Adrenal gland (tissue), 12 donors: ENCODE data around the gene MTF2. TPM values are rescaled to one million over a fixed set of nuclear protein-coding genes. Genes with fewer than 3 reads are reported as not detected.

Experiments used
- DNase-seq, 7 donors: peaks; one replicate each; pipeline ENCODE4 v3.0.0-alpha.2; 2019 to 2020
- H3K27ac ChIP-seq, 5 donors: fragments of 200-600 bp; sonication (generic) in 4 of 5; 1 replicate in 3 of 5; 2 replicates in 2 of 5; pipeline versions ENCODE4 v1.5.1 to v1.8.0; 2016 to 2020; ENCODE audit warnings: mild to moderate bottlenecking in 1 of 5
- H3K27me3 ChIP-seq: fragments of 200-600 bp; 2 replicates; pipeline ENCODE4 v1.8.0; 2021
- H3K36me3 ChIP-seq, 2 donors: fragments of 200-600 bp; replicated peaks in 1 of 2; 1 replicate in 1 of 2; 2 replicates in 1 of 2; pipeline versions ENCODE4 v1.5.1 to v1.8.0; 2018 to 2022
- H3K4me1 ChIP-seq, 2 donors: fragments of 200-600 bp; replicated peaks in 1 of 2; 1 replicate in 1 of 2; 2 replicates in 1 of 2; pipeline versions ENCODE4 v1.5.1 to v1.8.0; 2018 to 2021
- H3K4me3 ChIP-seq, 4 donors: fragments of 200-600 bp; sonication (generic) in 3 of 4; one replicate each; pipeline ENCODE4 v1.5.1; 2016 to 2018
- H3K9me3 ChIP-seq, 3 donors: fragments of 200-600 bp; sonication (generic) in 1 of 3; replicated peaks in 1 of 3; 1 replicate in 2 of 3; 2 replicates in 1 of 3; pipeline versions ENCODE4 v1.5.1 to v1.8.0; 2016 to 2021
- POLR2A ChIP-seq, 2 donors: fragments of 450-650 bp; IDR thresholded peaks; one replicate each; pipeline ENCODE4 v1.6.1; 2017; ENCODE audit warnings: antibody characterized with exemption in 2 of 2, mild to moderate bottlenecking in 2 of 2, moderate library complexity in 1 of 2
- WGBS, 4 donors: extraction: QIAGEN DNeasy Blood & Tissue Kit in 2 of 4; methylation state at CpG; one replicate each; pipeline versions ENCODE4 v1.1.5 to v1.1.7; 2013 to 2017; 5-methylcytosine and 5-hydroxymethylcytosine counted together
- intact Hi-C, 2 donors: fragments of 100-400 bp; cut with DNase I; formaldehyde crosslinking; loops; one replicate each; pipeline versions ENCODE4 v1.14.1 to v1.15.0; 2022 to 2023
- polyA plus RNA-seq, 3 donors: library from polyadenylated mRNA; stranded (reverse); fragments of 200-250 nt in 2 of 3; fragments of 350-450 nt in 1 of 3; fragmentation: Illumina TruSeq in 1 of 3; extraction: RNeasy Lipid Tissue Mini Kit (QIAGEN cat#74804) in 1 of 3; gene quantifications; one replicate each; pipeline ENCODE4 v1.2.3, GENCODE V29; 2013 to 2014
- total RNA-seq, 9 donors: library from RNA; depleted of rRNA in 4 of 9; stranded (reverse); fragments of >200 nt in 4 of 9; fragments of 120-200 nt in 1 of 9; fragmentation: NEBNext Ultra II Directional in 1 of 9; extraction: Animal tissue kit (Norgen Biotek cat#: 25700) in 1 of 9; gene quantifications; one replicate each; pipeline versions ENCODE4 v1.1.0 to v1.2.4, GENCODE V29; 2013 to 2023
- TF ChIP-seq, protein P1 (sequence below), 6 experiments: fragments of 450-650 bp in 4 of 6; fragments of 200-600 bp in 2 of 6; sonication (generic) in 1 of 6; IDR thresholded peaks; 1 replicate in 5 of 6; 2 replicates in 1 of 6; pipeline versions ENCODE4 v1.5.1 to v1.8.0; 2016 to 2021; ENCODE audit warnings: antibody characterized with exemption in 6 of 6, mild to moderate bottlenecking in 2 of 6, moderate library complexity in 1 of 6
- donor health status: healthy with polysubstance abuse.
- donor health status: Bipolar disorder and iron deficiency.
- donor health status: DM: yes; HTN: yes; CAD: no.
- donor health status: DM: no; HTN: no; CAD: no.
- donor health status: DM: no; HTN: no; CAD: no.
- donor health status: DM: yes; HTN: yes; CAD: no.

Gene MTF2
- total and polyA plus RNA-seq, 12 donors = 4.6 to 62.7 (median 20.9) TPM

DNA sequence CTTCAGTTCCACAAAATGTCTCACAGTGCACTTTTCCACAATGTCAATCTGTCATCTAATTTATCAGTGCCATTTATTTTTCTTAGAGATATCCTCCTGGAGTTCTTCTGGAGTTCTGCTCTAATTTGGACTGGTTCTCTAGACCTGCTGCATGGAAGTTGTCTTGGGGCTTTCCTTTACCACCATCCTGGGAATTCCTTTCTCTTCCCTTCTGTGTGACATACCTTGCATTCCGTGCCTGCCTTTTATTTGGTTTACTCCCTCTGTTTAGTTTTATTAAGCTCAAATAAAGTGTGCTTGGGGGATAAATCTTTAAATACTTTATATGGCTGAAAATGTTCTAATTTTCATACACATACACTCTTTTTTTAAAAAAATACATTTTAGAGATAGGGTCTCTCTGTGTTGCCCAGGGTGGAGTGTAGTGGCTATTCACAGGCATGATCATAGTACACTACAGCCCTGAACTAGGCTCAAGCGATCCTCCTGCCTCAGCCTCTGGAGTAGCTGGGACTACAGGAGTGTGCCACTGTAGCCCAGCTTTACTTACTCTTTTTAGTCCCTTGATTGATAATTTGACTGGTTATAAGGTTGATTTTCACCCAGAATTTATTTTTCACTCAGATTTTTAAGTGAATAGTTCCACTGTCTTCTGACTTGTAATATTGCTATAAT is 14.4 kb downstream of the MTF2 start:
- H3K36me3 ChIP-seq = no peaks in the 10 kb centered on the region
- no peak for DNase-seq
- no peaks in the 10 kb centered on the region for H3K27me3 ChIP-seq
- intact Hi-C loops = no loop called here
- no peaks in the 10 kb centered on the region for H3K9me3 ChIP-seq
- 82 to 88% (median 84%) methylated on average over 2 of the region's 2 CpGs for WGBS, 4 donors
- peaks cover 5 to 27% of the 10 kb centered on the region in 2 donors for H3K4me1 ChIP-seq
- TF ChIP-seq, protein P1, sequence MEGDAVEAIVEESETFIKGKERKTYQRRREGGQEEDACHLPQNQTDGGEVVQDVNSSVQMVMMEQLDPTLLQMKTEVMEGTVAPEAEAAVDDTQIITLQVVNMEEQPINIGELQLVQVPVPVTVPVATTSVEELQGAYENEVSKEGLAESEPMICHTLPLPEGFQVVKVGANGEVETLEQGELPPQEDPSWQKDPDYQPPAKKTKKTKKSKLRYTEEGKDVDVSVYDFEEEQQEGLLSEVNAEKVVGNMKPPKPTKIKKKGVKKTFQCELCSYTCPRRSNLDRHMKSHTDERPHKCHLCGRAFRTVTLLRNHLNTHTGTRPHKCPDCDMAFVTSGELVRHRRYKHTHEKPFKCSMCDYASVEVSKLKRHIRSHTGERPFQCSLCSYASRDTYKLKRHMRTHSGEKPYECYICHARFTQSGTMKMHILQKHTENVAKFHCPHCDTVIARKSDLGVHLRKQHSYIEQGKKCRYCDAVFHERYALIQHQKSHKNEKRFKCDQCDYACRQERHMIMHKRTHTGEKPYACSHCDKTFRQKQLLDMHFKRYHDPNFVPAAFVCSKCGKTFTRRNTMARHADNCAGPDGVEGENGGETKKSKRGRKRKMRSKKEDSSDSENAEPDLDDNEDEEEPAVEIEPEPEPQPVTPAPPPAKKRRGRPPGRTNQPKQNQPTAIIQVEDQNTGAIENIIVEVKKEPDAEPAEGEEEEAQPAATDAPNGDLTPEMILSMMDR (IDR thresholded peaks at IDR 0.05) = no peak
- no peak for TF ChIP-seq POLR2A (IDR thresholded peaks at IDR 0.05)
- peak overlapping the region in 2 of 5 donors; percentile 13 to 16 for H3K27ac ChIP-seq
- H3K4me3 ChIP-seq = no peak overlapping the region

DNA sequence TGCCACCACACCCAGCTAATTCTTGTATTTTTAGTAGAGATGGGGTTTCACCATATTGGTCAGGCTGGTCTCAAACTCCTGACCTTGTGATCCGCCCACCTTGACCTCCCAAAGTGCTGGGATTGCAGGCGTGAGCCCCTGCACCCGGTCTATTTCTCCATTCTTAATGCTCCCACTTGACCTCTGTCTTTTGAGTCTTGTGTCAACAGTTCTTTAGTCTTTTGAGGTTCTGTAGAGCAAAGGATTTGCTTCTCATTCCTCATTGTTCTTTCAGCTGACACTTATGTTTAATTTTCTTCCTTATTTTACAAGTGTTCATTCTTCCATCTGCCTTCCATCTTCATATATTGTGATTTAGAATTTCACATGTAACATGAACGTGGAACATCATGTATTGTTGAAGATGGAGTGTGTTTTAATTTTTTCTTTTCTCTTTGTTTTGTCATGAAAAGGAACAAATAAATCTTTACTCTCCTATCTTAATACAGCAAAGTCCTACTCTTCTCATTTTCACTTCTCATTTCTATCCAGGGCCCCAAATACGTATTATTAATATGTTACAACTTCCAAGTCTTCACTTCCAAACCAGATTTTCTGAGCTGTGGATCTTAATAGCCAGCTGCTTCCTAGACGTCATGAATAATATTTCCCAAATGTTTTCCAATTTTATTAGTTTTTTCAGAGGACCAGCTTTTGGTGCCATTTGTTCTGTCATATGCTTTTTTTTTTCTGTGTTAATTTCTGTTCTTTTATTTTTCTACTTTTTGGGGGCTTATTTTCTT is 16.9 kb downstream of the MTF2 start:
- TF ChIP-seq POLR2A (IDR thresholded peaks at IDR 0.05) = no peak
- TF ChIP-seq, protein P1 (IDR thresholded peaks at IDR 0.05) = no peak
- no peak for DNase-seq
- Histone ChIP-seq H3K9me3 (no peaks in the 10 kb centered on the region), H3K4me3 (no peak overlapping the region), H3K4me1 (peaks cover 5 to 27% of the 10 kb centered on the region in 2 donors), H3K27ac (no peak overlapping the region), H3K27me3 (no peaks in the 10 kb centered on the region), H3K36me3 (no peaks in the 10 kb centered on the region)
- WGBS, 4 donors = 71 to 81% (median 78%) methylated on average over 6 of the region's 6 CpGs
- intact Hi-C loops = no loop called here

DNA sequence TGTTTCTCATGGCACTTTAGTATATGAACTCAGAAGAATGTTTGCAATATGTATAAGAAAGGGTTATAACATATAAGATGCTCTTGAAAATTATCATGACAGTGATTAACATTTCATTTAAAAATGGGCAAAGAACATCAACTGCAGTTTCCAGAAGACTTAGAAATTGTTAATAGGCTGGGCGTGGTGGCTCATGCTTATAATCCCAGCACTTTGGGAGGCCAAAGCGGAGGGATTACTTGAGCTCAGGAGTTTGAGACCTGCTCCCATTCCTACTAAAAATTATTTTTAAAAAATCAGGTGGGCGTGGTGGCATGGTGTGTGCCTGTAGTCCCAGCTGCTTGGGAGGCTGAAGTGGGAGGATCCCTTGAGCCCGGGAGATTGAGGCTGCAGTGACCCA is 23.1 kb downstream of the MTF2 start:
- Histone ChIP-seq H3K4me3 (no peak overlapping the region), H3K27ac (no peak overlapping the region), H3K27me3 (no peaks in the 10 kb centered on the region), H3K9me3 (no peaks in the 10 kb centered on the region), H3K4me1 (peaks cover 0 to 7% of the 10 kb centered on the region in 2 donors), H3K36me3 (no peaks in the 10 kb centered on the region)
- 92 to 98% (median 97%) methylated on average over 4 of the region's 4 CpGs for WGBS, 4 donors
- no peak for DNase-seq
- intact Hi-C loops = no loop called here
- TF ChIP-seq, protein P1 (IDR thresholded peaks at IDR 0.05) = no peak
- TF ChIP-seq POLR2A (IDR thresholded peaks at IDR 0.05) = no peak

DNA sequence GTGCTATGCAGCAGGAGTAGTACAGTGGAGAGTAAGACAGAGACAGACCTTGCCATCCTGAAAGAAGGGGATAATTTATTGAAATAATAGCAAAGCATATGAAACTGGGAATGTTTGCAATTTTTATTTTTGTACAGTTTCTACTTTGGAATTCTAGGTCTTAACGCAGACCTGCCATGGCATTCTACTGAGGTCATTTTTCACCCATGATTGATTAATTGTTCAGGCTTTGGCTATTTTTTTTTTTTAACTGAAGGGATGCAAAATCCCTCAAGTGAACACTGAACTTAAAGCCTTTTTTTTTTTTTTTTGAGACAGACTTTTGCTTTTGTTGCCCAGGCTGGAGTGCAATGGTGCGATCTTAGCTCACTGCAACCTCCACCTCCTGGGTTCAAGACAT is 27.1 kb downstream of the MTF2 start:
- Histone ChIP-seq H3K9me3 (peaks cover 0 to 4% (median 0%) of the 10 kb centered on the region in 3 donors), H3K27me3 (no peaks in the 10 kb centered on the region), H3K4me1 (peaks cover 9 to 12% of the 10 kb centered on the region in 2 donors), H3K27ac (no peak overlapping the region), H3K36me3 (no peaks in the 10 kb centered on the region), H3K4me3 (no peak overlapping the region)
- DNase-seq = no peak
- WGBS, 4 donors = 64 to 72% (median 67%) methylated on average over 2 of the region's 2 CpGs
- no peak for TF ChIP-seq POLR2A (IDR thresholded peaks at IDR 0.05)
- TF ChIP-seq, protein P1 (IDR thresholded peaks at IDR 0.05) = no peak
- intact Hi-C loops = no loop called here
